ENCODE measurements around the gene USHBP1. TPM values are rescaled to one million over a fixed set of nuclear protein-coding genes. Genes with fewer than 3 reads are reported as not detected.

Gene USHBP1
- total and polyA plus RNA-seq, 10 of the 15 experiments (the other 5 are each of a cell fraction or from before 2014, with no cell fraction given) = 0.05 to 0.96 (median 0.22) TPM; not detected in 2

DNA sequence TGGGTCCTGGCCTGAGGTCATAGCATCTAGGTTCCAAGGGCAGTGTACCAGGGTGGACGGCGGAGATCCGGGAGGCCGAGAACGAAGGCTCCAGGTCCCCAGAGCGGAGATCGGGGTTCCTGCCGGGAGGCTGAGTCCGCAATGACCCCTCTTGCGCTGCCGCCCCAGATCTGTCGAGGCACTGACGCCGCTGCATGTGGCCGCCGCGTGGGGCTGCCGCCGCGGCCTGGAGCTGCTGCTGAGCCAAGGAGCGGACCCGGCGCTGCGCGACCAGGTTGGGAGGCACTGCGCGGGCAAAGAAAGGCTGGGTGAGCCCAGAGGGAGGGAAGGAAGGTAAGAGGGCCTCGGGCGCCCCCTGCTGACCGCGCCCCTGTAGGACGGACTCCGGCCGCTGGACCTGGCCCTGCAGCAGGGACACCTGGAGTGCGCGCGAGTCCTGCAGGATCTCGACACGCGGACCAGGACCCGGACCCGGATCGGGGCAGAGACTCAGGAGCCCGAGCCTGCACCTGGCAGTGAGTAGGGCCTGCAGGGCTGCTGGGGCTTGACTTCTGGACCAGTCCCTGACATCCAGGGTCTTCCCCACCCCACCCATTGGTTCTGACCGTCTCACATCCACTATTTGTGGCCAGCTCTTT lies 18.1 kb upstream of the USHBP1 start:
- no peaks in the 10 kb centered on the region for H3K27me3 ChIP-seq (replicated peaks in 1 of 2; ENCODE audit: control insufficient read depth in 2 of 2, insufficient read depth in 2 of 2, low read length in 1 of 2)
- intact Hi-C loops (cut with micrococcal nuclease; ENCODE audit: unreplicated experiment) = loop anchor here (1.0 to 2.0 kb wide), 4 partner anchors 16 to 215 kb away; partner anchors contain the start of gene BABAM1
- no peaks in the 10 kb centered on the region; the same call in 1 of the 2 replicates for H3K79me2 ChIP-seq (ENCODE audit: control insufficient read depth, insufficient read depth, low read length)
- peak overlapping the region; percentile 85 for H3K4me3 ChIP-seq
- 3% methylated on average over 41 of the region's 45 CpGs for WGBS (ENCODE audit: insufficient coverage, insufficient replicate concordance, low lambda C conversion rate, missing lambda C conversion rate)
- peaks cover 0 to 8% of the 10 kb centered on the region in 2 experiments; a peak in 2 of 4 replicates for H3K36me3 ChIP-seq (ENCODE audit: control insufficient read depth in 2 of 2, insufficient read depth in 2 of 2, low read length in 1 of 2)
- no TSS peak for BruUV-seq (replicated peaks)
- H3K4me2 ChIP-seq (ENCODE audit: control insufficient read depth, insufficient read depth) = peak overlapping the region; percentile 92
- ATAC-seq (peak; percentile 92), FAIRE-seq (peak; percentile 76), DNase-seq (ENCODE audit: low read depth, low spot score) (peak; percentile 46)
- ChIA-PET CTCF (interaction anchor here (0.6 to 6.9 kb wide), 20 partner anchors 10 to 447 kb away, joined by 3 to 120 read pairs (median 4); partner anchors contain the start of genes ABHD8, BABAM1 and USHBP1), RAD21 (ENCODE audit: unreplicated experiment) (interaction anchor here (0.6 to 4.3 kb wide), 9 partner anchors 16 to 1948 kb away, joined by 3 to 22 read pairs (median 3); partner anchors contain the start of genes BABAM1, DDA1 and USHBP1), SMC1A (ENCODE audit: uncharacterized antibody, unreplicated experiment) (interaction anchor here (0.8 to 6.5 kb wide), 3 partner anchors 17 to 161 kb away, joined by 3 to 43 read pairs (median 7); partner anchors contain the start of genes BABAM1 and USHBP1), POLR2A (interaction anchor here (0.6 to 1.0 kb wide), 2 partner anchors 16 to 160 kb away, joined by 3 read pairs; no protein-coding TSS in a partner anchor)
- H2AFZ ChIP-seq (ENCODE audit: control insufficient read depth, low read depth, low read length) = peak overlapping the region; percentile 58
- peak overlapping the region; percentile 73; the same call in 1 of the 2 replicates for H3K9ac ChIP-seq (ENCODE audit: control insufficient read depth, insufficient read depth, low read length)
- H3K9me3 ChIP-seq (replicated peaks; ENCODE audit: control insufficient read depth, insufficient read depth, low read length) = no peaks in the 10 kb centered on the region
- H4K20me1 ChIP-seq (ENCODE audit: control insufficient read depth, insufficient read depth) = no peaks in the 10 kb centered on the region
- peak overlapping the region; percentile 68 for H3K27ac ChIP-seq (ENCODE audit: control insufficient read depth, insufficient read depth)
- in situ Hi-C loops (cut with MboI) = no loop called here
- H3K4me1 ChIP-seq (ENCODE audit: control insufficient read depth, insufficient read depth, low read length) = peaks cover 9% of the 10 kb centered on the region
- TF ChIP-seq SIN3A (IDR thresholded peaks at IDR 0.05; ENCODE audit: low read depth, low read length) (0 out of 2 replicates have a peak, but pooled peaks have one; percentile 42), ZNF217 (IDR thresholded peaks at IDR 0.05) (peak; percentile 61; the same call in 1 of the 2 replicates), RAD21 (IDR thresholded peaks at IDR 0.05; ENCODE audit: insufficient read depth, low read depth, low read length) (peak; percentile 79), LARP7 (IDR thresholded peaks at IDR 0.05) (peak; percentile 81; the same call in 1 of the 2 replicates), ATF7 (IDR thresholded peaks at IDR 0.05; ENCODE audit: low read depth) (no peak), HSF1 (IDR thresholded peaks at IDR 0.05; ENCODE audit: low read depth, low read length) (no peak), NR2C2 (IDR thresholded peaks at IDR 0.05; ENCODE audit: borderline replicate concordance, control insufficient read depth, insufficient read length, low read depth) (no peak), BRCA1 (IDR thresholded peaks at IDR 0.05; ENCODE audit: low read depth, low read length) (no peak), RELA (IDR thresholded peaks at IDR 0.05; ENCODE audit: borderline replicate concordance, partially characterized antibody) (peak; percentile 25), MEF2B (IDR thresholded peaks at IDR 0.05; ENCODE audit: partially characterized antibody, poor library complexity, severe bottlenecking) (no peak), POLR2A (IDR thresholded peaks at IDR 0.05; ENCODE audit: low read depth, low read length) (peak; percentile 58), CTCF (IDR thresholded peaks at IDR 0.05 in 2 of 3, conservative IDR thresholded peaks at IDR 0.05 in 1 of 3; ENCODE audit: control insufficient read depth in 2 of 3, extremely low read depth in 1 of 3, insufficient read depth in 1 of 3, low read depth in 3 of 3, low read length in 3 of 3) (peak; percentile 90 to 96 (median 94); a peak in 5 of 6 replicates), KLF5 (IDR thresholded peaks at IDR 0.05; ENCODE audit: partially characterized antibody) (no peak)
- TF ChIP-seq, protein P1, sequence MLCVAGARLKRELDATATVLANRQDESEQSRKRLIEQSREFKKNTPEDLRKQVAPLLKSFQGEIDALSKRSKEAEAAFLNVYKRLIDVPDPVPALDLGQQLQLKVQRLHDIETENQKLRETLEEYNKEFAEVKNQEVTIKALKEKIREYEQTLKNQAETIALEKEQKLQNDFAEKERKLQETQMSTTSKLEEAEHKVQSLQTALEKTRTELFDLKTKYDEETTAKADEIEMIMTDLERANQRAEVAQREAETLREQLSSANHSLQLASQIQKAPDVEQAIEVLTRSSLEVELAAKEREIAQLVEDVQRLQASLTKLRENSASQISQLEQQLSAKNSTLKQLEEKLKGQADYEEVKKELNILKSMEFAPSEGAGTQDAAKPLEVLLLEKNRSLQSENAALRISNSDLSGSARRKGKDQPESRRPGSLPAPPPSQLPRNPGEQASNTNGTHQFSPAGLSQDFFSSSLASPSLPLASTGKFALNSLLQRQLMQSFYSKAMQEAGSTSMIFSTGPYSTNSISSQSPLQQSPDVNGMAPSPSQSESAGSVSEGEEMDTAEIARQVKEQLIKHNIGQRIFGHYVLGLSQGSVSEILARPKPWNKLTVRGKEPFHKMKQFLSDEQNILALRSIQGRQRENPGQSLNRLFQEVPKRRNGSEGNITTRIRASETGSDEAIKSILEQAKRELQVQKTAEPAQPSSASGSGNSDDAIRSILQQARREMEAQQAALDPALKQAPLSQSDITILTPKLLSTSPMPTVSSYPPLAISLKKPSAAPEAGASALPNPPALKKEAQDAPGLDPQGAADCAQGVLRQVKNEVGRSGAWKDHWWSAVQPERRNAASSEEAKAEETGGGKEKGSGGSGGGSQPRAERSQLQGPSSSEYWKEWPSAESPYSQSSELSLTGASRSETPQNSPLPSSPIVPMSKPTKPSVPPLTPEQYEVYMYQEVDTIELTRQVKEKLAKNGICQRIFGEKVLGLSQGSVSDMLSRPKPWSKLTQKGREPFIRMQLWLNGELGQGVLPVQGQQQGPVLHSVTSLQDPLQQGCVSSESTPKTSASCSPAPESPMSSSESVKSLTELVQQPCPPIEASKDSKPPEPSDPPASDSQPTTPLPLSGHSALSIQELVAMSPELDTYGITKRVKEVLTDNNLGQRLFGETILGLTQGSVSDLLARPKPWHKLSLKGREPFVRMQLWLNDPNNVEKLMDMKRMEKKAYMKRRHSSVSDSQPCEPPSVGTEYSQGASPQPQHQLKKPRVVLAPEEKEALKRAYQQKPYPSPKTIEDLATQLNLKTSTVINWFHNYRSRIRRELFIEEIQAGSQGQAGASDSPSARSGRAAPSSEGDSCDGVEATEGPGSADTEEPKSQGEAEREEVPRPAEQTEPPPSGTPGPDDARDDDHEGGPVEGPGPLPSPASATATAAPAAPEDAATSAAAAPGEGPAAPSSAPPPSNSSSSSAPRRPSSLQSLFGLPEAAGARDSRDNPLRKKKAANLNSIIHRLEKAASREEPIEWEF (IDR thresholded peaks at IDR 0.05; ENCODE audit: insufficient replicate concordance, low read depth, low read length) = no peak

All from GM12878 (cell line).